PC-9 (cell line): Measurements from ENCODE around the gene ACTR3C.
A peak's percentile ranks its signal among the peaks of the same experiment; 100 is the strongest.

Experiments
- CTCF ChIP-seq: fragments of 200-600 bp; sonication (generic); conservative IDR thresholded peaks from 2 replicates; pipeline ENCODE4 v1.6.1; 2017; ENCODE audit warnings: mixed run types, antibody characterized with exemption, mild to moderate bottlenecking, moderate library complexity
- EZH2 ChIP-seq: fragments of 200-600 bp; sonication (generic); IDR thresholded peaks from 2 replicates; pipeline ENCODE4 v1.8.0; 2017; ENCODE audit warnings: antibody characterized with exemption, low read depth

GRCh38 chr7:150356265-150356897 is 33.0 kb upstream of the ACTR3C start:
- TF ChIP-seq CTCF (peak; percentile 85), EZH2 (no peak)
